Measurements from ENCODE around the gene ZBTB40.

ZBTB40 gene

DNA sequence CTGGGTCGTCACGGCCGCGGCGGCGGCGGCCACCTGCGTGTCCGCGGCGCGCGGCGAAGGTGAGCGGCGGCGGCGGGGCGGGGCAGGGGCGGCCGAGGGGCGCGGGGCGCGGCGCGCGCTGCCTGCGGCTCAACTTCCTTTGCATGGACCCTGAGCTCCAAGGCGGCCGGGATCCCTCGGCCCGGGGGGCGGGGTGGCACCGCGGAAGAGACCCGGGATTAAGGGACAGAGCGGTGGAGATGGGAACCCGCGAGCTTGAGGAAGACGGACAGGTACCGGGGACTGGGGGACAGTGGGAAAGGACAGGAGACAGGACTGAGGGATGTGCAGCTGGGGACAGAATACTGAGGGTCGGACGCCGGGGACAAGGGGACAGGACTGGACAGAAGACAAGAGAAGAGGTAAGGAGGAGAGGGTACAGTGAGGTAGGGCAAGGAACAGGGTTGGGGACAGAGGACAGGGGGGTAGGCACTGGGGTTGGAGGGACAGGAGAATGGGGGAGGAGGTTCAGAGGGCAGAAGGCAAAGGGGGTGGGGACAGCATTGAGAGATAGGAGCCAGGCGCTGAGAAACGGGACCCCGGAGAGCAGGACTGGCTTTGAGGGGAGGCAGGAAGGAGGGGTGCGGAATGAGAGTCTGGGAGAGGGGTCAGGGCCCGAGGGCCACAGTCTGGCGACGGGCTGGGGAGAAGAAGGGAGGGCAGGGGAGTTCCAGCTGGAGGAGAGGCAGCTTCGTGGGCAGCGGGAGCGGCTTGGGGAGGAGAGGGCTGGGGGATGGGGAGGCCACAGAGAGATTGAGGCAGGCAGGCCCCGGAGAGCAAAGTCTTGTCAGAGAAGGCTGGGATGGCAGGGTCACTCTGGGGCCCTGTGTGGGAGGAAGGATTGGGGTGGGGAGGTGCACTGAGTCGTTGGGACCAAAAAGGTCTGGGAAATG is 112.3 kb downstream of the ZBTB40 start:
- H3K4me3 ChIP-seq (ENCODE audit: low read depth, low read length, poor library complexity, severe bottlenecking), result no peak overlapping the region
- no peaks in the 10 kb centered on the region for H4K20me1 ChIP-seq (ENCODE audit: insufficient read depth, low read length)
- H3F3A ChIP-seq (ENCODE audit: insufficient read depth, low read length), result no peaks in the 10 kb centered on the region
- no peaks in the 10 kb centered on the region for H3K9me3 ChIP-seq (ENCODE audit: low read length)
- H3K9ac ChIP-seq (ENCODE audit: low read length), result no peak overlapping the region
- no peak overlapping the region for H2AFZ ChIP-seq (ENCODE audit: low read length)
- no peaks in the 10 kb centered on the region for H3K4me1 ChIP-seq (ENCODE audit: insufficient read depth, low read length, severe bottlenecking)
- TF ChIP-seq, protein P1, sequence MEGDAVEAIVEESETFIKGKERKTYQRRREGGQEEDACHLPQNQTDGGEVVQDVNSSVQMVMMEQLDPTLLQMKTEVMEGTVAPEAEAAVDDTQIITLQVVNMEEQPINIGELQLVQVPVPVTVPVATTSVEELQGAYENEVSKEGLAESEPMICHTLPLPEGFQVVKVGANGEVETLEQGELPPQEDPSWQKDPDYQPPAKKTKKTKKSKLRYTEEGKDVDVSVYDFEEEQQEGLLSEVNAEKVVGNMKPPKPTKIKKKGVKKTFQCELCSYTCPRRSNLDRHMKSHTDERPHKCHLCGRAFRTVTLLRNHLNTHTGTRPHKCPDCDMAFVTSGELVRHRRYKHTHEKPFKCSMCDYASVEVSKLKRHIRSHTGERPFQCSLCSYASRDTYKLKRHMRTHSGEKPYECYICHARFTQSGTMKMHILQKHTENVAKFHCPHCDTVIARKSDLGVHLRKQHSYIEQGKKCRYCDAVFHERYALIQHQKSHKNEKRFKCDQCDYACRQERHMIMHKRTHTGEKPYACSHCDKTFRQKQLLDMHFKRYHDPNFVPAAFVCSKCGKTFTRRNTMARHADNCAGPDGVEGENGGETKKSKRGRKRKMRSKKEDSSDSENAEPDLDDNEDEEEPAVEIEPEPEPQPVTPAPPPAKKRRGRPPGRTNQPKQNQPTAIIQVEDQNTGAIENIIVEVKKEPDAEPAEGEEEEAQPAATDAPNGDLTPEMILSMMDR (IDR thresholded peaks at IDR 0.05; ENCODE audit: low read length), result no peak
- no peak for TF ChIP-seq EZH2 (IDR thresholded peaks at IDR 0.05; ENCODE audit: borderline replicate concordance, low read length)
- 0 out of 2 replicates have a peak, but pooled peaks cover 5% of the 10 kb centered on the region for H3K27me3 ChIP-seq (ENCODE audit: insufficient read depth, low read length)
- H3K36me3 ChIP-seq (ENCODE audit: insufficient read depth, low read length), result no peaks in the 10 kb centered on the region
- no peaks in the 10 kb centered on the region for H3K79me2 ChIP-seq (ENCODE audit: insufficient read depth, low read length)
- no peaks in the 10 kb centered on the region for H3K9me2 ChIP-seq (ENCODE audit: low read depth, low read length)
- H3K27ac ChIP-seq (ENCODE audit: low read depth, low read length, poor library complexity, severe bottlenecking), result no peak overlapping the region
- H3K4me2 ChIP-seq (ENCODE audit: low read length), result no peak overlapping the region

DNA sequence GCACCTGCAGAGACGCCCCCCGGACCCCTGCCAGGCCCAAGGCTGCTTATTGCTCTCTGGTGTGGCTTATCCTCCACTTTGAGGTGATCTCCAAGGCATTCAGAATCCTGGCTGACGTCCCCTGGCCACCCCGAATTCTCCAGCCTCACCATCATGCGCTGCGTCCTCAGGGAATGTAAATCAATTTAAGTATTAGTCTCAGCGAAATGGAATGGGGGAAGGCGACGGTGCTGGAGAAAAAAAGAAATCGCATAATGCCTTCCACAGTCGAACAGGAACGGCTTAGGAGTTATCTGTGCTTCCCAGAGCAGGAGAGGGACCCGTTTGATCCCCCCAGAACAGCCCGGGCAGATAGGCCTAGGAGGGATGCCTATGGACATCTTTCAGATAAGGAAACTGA is 114.5 kb downstream of the ZBTB40 start:
- Histone ChIP-seq H3K9me2 (ENCODE audit: low read depth, low read length) (no peaks in the 10 kb centered on the region), H3K27ac (ENCODE audit: low read depth, low read length, poor library complexity, severe bottlenecking) (no peak overlapping the region), H3F3A (ENCODE audit: insufficient read depth, low read length) (no peaks in the 10 kb centered on the region), H3K9me3 (ENCODE audit: low read length) (no peaks in the 10 kb centered on the region), H3K4me1 (ENCODE audit: insufficient read depth, low read length, severe bottlenecking) (no peaks in the 10 kb centered on the region), H3K36me3 (ENCODE audit: insufficient read depth, low read length) (no peaks in the 10 kb centered on the region), H3K4me2 (ENCODE audit: low read length) (no peak overlapping the region), H3K79me2 (ENCODE audit: insufficient read depth, low read length) (no peaks in the 10 kb centered on the region), H3K27me3 (ENCODE audit: insufficient read depth, low read length) (no peaks in the 10 kb centered on the region), H3K9ac (ENCODE audit: low read length) (no peak overlapping the region), H4K20me1 (ENCODE audit: insufficient read depth, low read length) (no peaks in the 10 kb centered on the region), H3K4me3 (ENCODE audit: low read depth, low read length, poor library complexity, severe bottlenecking) (no peak overlapping the region), H2AFZ (ENCODE audit: low read length) (no peak overlapping the region)
- TF ChIP-seq EZH2 (IDR thresholded peaks at IDR 0.05; ENCODE audit: borderline replicate concordance, low read length), result no peak
- TF ChIP-seq, protein P1 (IDR thresholded peaks at IDR 0.05; ENCODE audit: low read length), result no peak

DNA sequence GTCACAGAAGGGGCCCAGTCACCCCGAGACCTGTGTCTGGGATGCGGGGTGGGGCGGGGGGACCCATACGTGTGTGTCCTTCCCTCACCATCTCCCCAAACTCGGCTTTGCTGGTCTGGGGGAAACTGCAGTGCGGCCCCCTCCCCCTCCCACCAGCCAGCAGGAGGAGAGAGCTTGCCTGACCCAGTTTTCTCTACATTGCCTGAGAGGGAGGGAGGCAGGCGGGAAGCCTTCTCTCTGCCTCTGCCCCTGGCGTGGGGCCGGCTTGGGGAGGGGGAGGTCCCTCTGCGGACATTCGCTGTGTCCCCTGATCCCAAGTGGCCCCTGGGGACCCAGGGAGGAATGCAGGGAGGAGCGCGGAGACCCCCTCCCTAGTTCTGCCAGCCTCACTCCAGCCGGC is 115.5 kb downstream of the ZBTB40 start:
- Histone ChIP-seq H3K4me2 (ENCODE audit: low read length) (no peak overlapping the region), H3K4me3 (ENCODE audit: low read depth, low read length, poor library complexity, severe bottlenecking) (no peak overlapping the region)

More for the DNA sequence above, 115.5 kb downstream of the ZBTB40 start:
- Histone ChIP-seq H3K79me2 (ENCODE audit: insufficient read depth, low read length) (no peaks in the 10 kb centered on the region), H3K27me3 (ENCODE audit: insufficient read depth, low read length) (no peaks in the 10 kb centered on the region), H3K4me1 (ENCODE audit: insufficient read depth, low read length, severe bottlenecking) (no peaks in the 10 kb centered on the region), H3K36me3 (ENCODE audit: insufficient read depth, low read length) (no peaks in the 10 kb centered on the region), H2AFZ (ENCODE audit: low read length) (no peak overlapping the region), H3K9ac (ENCODE audit: low read length) (no peak overlapping the region), H3K27ac (ENCODE audit: low read depth, low read length, poor library complexity, severe bottlenecking) (no peak overlapping the region), H3K9me2 (ENCODE audit: low read depth, low read length) (no peaks in the 10 kb centered on the region), H3K9me3 (ENCODE audit: low read length) (no peaks in the 10 kb centered on the region), H3F3A (ENCODE audit: insufficient read depth, low read length) (no peaks in the 10 kb centered on the region), H4K20me1 (ENCODE audit: insufficient read depth, low read length) (no peaks in the 10 kb centered on the region)
- TF ChIP-seq, protein P1 (IDR thresholded peaks at IDR 0.05; ENCODE audit: low read length), result no peak
- TF ChIP-seq EZH2 (IDR thresholded peaks at IDR 0.05; ENCODE audit: borderline replicate concordance, low read length), result no peak

All from OCI-LY1 (cell line).